ENCODE data around the gene DLG2. TPM values are rescaled to one million over a fixed set of nuclear protein-coding genes. Genes with fewer than 3 reads are reported as not detected.
A peak's percentile ranks its signal among the peaks of the same experiment; 100 is the strongest.

Gene DLG2
- total and polyA plus RNA-seq, 9 of the 15 experiments (the other 6 are each of a cell fraction or from before 2014, with no cell fraction given): 0.52 to 1.6 (median 0.95) TPM

GRCh38 chr11:84899740-84900139 lies 727.4 kb downstream of the DLG2 start:
- DNase-seq (ENCODE audit: extremely low read depth in 1 of 4, low spot score in 3 of 4) (peak in 2 of 4 experiments; percentile 9 to 15), FAIRE-seq (no peak), ATAC-seq (no peak)
- in situ Hi-C loops (cut with MboI): no loop called here
- no peak for TF ChIP-seq BCL6 (CRISPR knock-in tag; IDR thresholded peaks at IDR 0.05)
- no peak for TF ChIP-seq DACH1 (IDR thresholded peaks at IDR 0.05; ENCODE audit: partially characterized antibody)
- intact Hi-C loops (cut with micrococcal nuclease): no loop called here
- H3K9me1 ChIP-seq (ENCODE audit: control insufficient read depth, insufficient read depth, low read length): no peaks in the 10 kb centered on the region
- H3K27ac ChIP-seq (ENCODE audit: extremely low read depth, low read depth, low read length): no peak overlapping the region
- ChIA-PET POLR2A (no interaction called here), CTCF (ENCODE audit: low intra/inter-chr PET ratio) (no interaction called here)
- H3K9ac ChIP-seq (ENCODE audit: insufficient read depth in 1 of 2, low read depth in 2 of 2, low read length in 2 of 2): no peak overlapping the region
- no peak overlapping the region for H3K4me3 ChIP-seq
- no peaks in the 10 kb centered on the region for H3K9me3 ChIP-seq (replicated peaks; ENCODE audit: control insufficient read depth, insufficient read depth, low read depth, low read length)
- no peaks in the 10 kb centered on the region for H3K79me2 ChIP-seq (ENCODE audit: control insufficient read depth, insufficient read depth, low read length)
- H4K20me1 ChIP-seq (replicated peaks; ENCODE audit: control insufficient read depth, insufficient read depth, low read length): no peaks in the 10 kb centered on the region
- H3K36me3 ChIP-seq (ENCODE audit: control insufficient read depth, insufficient read depth, low read length): no peaks in the 10 kb centered on the region
- no peak overlapping the region for H2AFZ ChIP-seq (ENCODE audit: low read depth, low read length)
- no peaks in the 10 kb centered on the region for H3K4me1 ChIP-seq (replicated peaks in 1 of 2; ENCODE audit: control insufficient read depth in 2 of 2, insufficient read depth in 2 of 2, low read length in 2 of 2)
- H3K27me3 ChIP-seq (ENCODE audit: control insufficient read depth in 2 of 2, insufficient read depth in 2 of 2, low read length in 2 of 2): no peaks in the 10 kb centered on the region
- BruUV-seq (replicated peaks): no TSS peak
- H3K4me2 ChIP-seq (ENCODE audit: insufficient read depth, low read length): no peak overlapping the region

- no peaks in the 10 kb centered on the region for H4K20me1 ChIP-seq (replicated peaks; ENCODE audit: control insufficient read depth, insufficient read depth, low read length)
- no peak overlapping the region for H2AFZ ChIP-seq (ENCODE audit: low read depth, low read length)
- H3K27me3 ChIP-seq (ENCODE audit: control insufficient read depth in 2 of 2, insufficient read depth in 2 of 2, low read length in 2 of 2): no peaks in the 10 kb centered on the region
- H3K9me1 ChIP-seq (ENCODE audit: control insufficient read depth, insufficient read depth, low read length): no peaks in the 10 kb centered on the region
- no peak for ATAC-seq
- ChIA-PET POLR2A (no interaction called here), CTCF (ENCODE audit: low intra/inter-chr PET ratio) (no interaction called here)
- DNase-seq (ENCODE audit: extremely low read depth in 1 of 4, low spot score in 3 of 4): no peak
- H3K4me2 ChIP-seq (ENCODE audit: insufficient read depth, low read length): no peak overlapping the region
- H3K36me3 ChIP-seq (ENCODE audit: control insufficient read depth, insufficient read depth, low read length): no peaks in the 10 kb centered on the region
- no peak overlapping the region for H3K27ac ChIP-seq (ENCODE audit: extremely low read depth, low read depth, low read length)
- intact Hi-C loops (cut with micrococcal nuclease) (no loop called here), in situ Hi-C loops (cut with MboI) (no loop called here)
- H3K4me3 ChIP-seq: no peak overlapping the region
- no peak overlapping the region for H3K9ac ChIP-seq (ENCODE audit: insufficient read depth in 1 of 2, low read depth in 2 of 2, low read length in 2 of 2)
- FAIRE-seq: no peak
- 6% methylated on average over 2 of the region's 2 CpGs for WGBS (ENCODE audit: insufficient coverage, low coverage, missing lambda C conversion rate)
- no peak for TF ChIP-seq CBFB (CRISPR knock-in tag; IDR thresholded peaks at IDR 0.05)
- no peak for TF ChIP-seq PTBP1 (IDR thresholded peaks at IDR 0.05; ENCODE audit: low read depth, low read length)
- TF ChIP-seq ZNF436 (CRISPR knock-in tag; IDR thresholded peaks at IDR 0.05): no peak
- TF ChIP-seq TCF7 (IDR thresholded peaks at IDR 0.05; ENCODE audit: borderline replicate concordance): no peak
- TF ChIP-seq FOXJ3 (CRISPR knock-in tag; IDR thresholded peaks at IDR 0.05): no peak
- no peak for TF ChIP-seq HDAC3 (IDR thresholded peaks at IDR 0.05; ENCODE audit: borderline replicate concordance, partially characterized antibody)
- H3K9me3 ChIP-seq (replicated peaks; ENCODE audit: control insufficient read depth, insufficient read depth, low read depth, low read length): no peaks in the 10 kb centered on the region
- BruUV-seq (replicated peaks): no TSS peak
- no peaks in the 10 kb centered on the region for H3K4me1 ChIP-seq (replicated peaks in 1 of 2; ENCODE audit: control insufficient read depth in 2 of 2, insufficient read depth in 2 of 2, low read length in 2 of 2)
- no peaks in the 10 kb centered on the region for H3K79me2 ChIP-seq (ENCODE audit: control insufficient read depth, insufficient read depth, low read length)
Observed at GRCh38 chr11:84899134-84899533, 728.0 kb downstream of the DLG2 start.

Data from K562 (cell line).